HG03280 (cell line): ENCODE results near the gene FLT1.

Experiments used
- ATAC-seq: cut with Tn5 transposase; IDR thresholded peaks from one replicate; pipeline ENCODE4 v1.9.1; 2021; ENCODE audit warnings: mild to moderate bottlenecking, moderate library complexity; ENCODE audit not compliant: unreplicated experiment

The FLT1 gene

GRCh38 chr13:28392896-28393505 lies 101.9 kb downstream of the FLT1 start:
- ATAC-seq, result no peak

DNA sequence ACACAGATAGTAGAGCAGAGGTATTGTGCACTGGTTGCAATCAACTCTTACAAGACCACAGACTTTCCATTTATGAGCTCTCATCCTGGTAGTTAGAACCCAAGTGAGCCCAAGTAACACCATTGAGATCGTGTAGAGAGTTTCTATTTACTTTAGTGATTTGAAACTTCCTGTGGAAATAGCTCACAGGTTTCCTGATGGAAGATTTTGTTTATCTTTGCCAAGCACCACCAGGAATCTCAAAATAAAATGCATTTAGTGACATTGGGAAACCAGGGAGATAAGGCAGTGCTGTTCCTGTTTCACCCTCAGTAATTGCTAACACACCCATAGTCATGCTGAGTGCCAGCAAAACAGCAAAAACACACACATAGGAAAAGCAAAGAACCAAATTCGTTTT lies 102.5 kb downstream of the FLT1 start:
- no peak for ATAC-seq

GRCh38 chr13:28387740-28388501 lies 107.0 kb downstream of the FLT1 start:
- no peak for ATAC-seq

DNA sequence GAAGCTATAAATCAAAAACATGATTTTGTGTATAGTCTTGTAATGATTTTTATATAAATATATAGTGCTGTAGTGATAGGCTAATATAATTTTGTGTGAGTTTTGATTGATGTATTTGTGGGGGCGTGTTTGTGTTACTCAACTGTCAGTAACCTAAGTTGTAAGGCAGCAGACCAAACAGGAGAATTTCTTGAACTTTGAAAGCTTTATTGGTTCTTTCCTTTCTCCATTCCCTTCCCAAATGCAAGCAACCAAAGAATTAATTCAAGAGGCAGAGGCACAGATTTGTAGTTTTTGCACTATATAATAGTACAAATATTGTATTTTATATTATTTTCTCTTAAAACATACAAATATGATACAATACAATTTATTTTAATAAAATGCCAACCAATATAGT lies 109.6 kb downstream of the FLT1 start:
- ATAC-seq, result no peak

DNA sequence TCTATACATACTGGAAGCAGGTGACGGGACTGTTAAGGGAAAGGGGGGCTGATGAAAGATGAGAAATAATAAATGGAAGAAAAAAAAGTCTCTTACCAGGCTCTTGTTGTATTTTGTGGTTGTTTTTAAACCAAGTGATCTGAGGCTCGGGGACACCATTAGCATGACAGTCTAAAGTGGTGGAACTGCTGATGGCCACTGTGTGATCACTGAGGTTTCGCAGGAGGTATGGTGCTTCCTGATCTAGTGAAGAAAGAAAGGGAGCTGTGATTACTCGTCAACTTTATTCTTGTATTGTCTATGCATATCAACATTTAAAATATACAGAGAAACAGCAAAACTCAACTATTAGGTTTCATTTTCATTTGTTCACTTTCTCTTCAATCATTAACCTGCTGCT lies 110.1 kb downstream of the FLT1 start:
- no peak for ATAC-seq

DNA sequence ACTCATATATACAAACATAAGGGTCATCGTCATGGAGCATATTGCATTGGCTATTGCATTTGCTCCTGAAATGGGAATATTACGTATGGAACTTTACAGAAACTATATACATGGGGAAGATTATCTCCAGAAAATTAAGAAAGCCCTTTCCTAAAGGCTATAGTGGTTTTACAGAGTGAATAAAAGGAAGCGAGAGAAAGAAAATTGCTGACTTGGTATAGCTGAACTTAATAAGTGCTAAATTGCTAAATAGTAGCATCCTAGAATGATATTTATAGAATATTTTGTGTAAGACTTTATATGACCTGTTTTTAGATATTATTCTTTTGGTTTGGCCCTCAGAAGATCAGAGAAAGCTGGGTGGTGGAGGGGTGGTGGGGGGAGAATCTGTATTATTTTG lies 114.6 kb downstream of the FLT1 start:
- ATAC-seq, result no peak

- ATAC-seq, result no peak
Measured at GRCh38 chr13:28379371-28380083, 115.4 kb downstream of the FLT1 start.

GRCh38 chr13:28376604-28377003 lies 118.3 kb downstream of the FLT1 start:
- no peak for ATAC-seq

GRCh38 chr13:28375250-28375930 lies 119.5 kb downstream of the FLT1 start:
- no peak for ATAC-seq

GRCh38 chr13:28373810-28374209 lies 121.1 kb downstream of the FLT1 start:
- ATAC-seq, result no peak

- no peak for ATAC-seq
Measured at GRCh38 chr13:28370448-28370847, 124.5 kb downstream of the FLT1 start.

DNA sequence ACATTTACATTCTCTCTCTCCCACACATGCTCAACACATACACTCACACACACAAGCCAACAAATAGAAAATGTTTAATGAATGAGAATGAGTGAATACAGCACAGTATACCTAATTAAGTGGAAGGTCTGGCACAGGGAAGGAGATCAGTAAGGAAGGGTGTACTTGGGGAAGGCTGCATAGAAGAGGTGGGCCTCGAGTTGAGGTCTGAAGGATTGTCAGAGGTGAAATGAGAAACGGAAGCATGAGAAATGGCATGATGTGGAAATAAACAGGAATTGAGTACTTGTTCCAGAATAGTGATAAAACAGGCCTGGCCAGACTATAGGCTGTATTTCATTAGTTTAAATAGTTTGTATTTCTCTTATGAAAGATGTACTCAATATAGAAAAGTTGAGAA lies 136.2 kb downstream of the FLT1 start:
- ATAC-seq, result no peak

GRCh38 chr13:28357911-28358433 lies 137.0 kb downstream of the FLT1 start:
- ATAC-seq, result no peak

DNA sequence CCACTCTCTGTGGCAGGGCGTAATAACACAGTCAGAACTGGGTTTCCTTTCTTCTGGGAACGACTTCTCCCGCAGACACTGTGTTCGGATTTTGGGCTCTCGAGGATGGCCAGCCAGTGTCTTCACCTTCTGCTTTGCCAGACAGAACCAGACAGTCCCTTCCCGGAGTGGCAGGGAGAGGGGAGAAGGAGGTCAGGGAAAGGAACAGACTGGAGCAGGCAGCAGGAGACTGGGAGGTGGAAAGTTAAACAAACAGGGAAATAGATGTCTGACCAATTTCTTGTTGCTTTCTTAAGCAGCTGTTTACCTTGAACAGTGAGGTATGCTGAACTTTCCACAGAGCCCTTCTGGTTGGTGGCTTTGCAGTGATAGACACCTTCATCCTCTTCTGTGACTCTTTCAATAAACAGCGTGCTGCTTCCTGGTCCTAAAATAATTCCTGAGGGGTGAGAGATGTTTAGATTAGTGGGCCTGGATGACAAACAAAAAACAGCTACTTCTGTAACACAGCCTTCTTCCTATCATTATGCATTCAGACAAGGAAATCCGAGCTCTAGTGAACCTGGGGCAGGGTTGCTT lies 137.6 kb downstream of the FLT1 start:
- no peak for ATAC-seq

GRCh38 chr13:28356561-28357021 lies 138.3 kb downstream of the FLT1 start:
- no peak for ATAC-seq

DNA sequence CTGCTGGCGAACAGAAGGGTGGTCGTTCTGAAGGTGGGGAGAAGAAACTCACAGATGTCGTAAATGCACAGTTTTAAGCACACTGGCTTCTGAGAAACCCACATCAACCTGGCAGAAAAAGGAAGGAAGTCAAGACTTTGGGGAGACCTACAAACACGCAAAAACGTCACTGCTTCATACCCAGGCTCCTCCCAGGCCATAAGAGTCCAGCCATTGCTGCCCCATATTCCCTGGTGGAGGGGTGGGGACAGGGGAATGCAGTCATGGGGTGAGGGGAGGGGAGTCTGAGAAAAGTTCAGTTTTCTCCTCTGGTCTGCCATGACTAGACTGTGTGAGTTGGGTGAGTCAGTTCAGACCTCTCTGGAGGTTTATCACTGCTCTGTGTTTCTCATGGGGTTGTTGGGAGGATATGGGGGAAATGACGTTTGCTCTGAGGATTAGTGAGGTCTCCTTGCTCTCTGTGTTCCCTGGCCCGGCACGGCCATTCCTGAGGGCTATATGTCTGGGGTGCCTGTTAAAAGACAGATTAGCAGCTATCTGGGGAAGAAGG lies 139.0 kb downstream of the FLT1 start:
- ATAC-seq, result no peak

GRCh38 chr13:28355046-28355821 lies 139.7 kb downstream of the FLT1 start:
- ATAC-seq, result no peak

DNA sequence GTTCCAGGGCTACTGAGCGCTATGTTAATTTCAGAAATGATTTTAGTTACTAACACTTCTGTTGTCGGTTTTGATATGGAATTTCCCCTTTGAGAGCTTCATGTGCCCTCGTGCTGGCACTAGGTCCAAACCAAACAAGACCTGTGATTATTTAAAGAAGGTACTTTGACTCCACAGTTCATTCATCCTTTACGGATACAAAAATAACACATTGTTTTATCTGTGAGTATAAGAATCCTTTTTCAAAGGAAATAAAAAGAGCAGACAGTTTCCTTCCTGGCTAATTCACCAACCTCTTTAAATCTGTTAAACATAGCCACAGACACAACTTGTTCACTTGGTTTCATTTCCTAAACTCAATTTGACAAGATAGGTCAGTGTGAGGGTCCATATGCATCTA lies 141.2 kb downstream of the FLT1 start:
- ATAC-seq, result no peak

- no peak for ATAC-seq
Measured at GRCh38 chr13:28349907-28350654, 144.8 kb downstream of the FLT1 start.
